Rectal smooth muscle tissue (tissue), 1 donor: ENCODE results near the gene MARCHF3.
"Not testable (repeated sequence)": the region's sequence is repeated elsewhere in the genome, so short reads cannot be mapped to it uniquely, and the experiment has no call there.

Experiments
- H3K27ac ChIP-seq: one replicate; pipeline ENCODE4 v1.7.0; 2013; ENCODE audit warnings: low read depth, low read length, inconsistent platforms
- H3K27me3 ChIP-seq: one replicate; pipeline ENCODE4 v1.7.0; 2013; ENCODE audit warnings: low read length; ENCODE audit not compliant: control insufficient read depth, insufficient read depth
- H3K36me3 ChIP-seq: one replicate; pipeline ENCODE4 v1.7.0; 2013; ENCODE audit warnings: low read length; ENCODE audit not compliant: control insufficient read depth, insufficient read depth
- H3K4me1 ChIP-seq: one replicate; pipeline ENCODE4 v1.7.0; 2013; ENCODE audit warnings: low read length; ENCODE audit not compliant: control insufficient read depth, insufficient read depth
- H3K4me3 ChIP-seq: one replicate; pipeline ENCODE4 v1.7.0; 2013; ENCODE audit warnings: low read length
- H3K9ac ChIP-seq: one replicate; pipeline ENCODE4 v1.7.0; 2013; ENCODE audit warnings: low read length

The MARCHF3 gene

GRCh38 chr5:126948453-126948852 lies 81.9 kb downstream of the MARCHF3 start:
- Histone ChIP-seq H3K27me3 (no peaks in the 10 kb centered on the region), H3K4me3 (no peak overlapping the region), H3K9ac (no peak overlapping the region), H3K4me1 (no peaks in the 10 kb centered on the region), H3K27ac (no peak overlapping the region), H3K36me3 (no peaks in the 10 kb centered on the region)

GRCh38 chr5:126948011-126948355 lies 82.4 kb downstream of the MARCHF3 start:
- H3K4me1 ChIP-seq = no peaks in the 10 kb centered on the region
- H3K36me3 ChIP-seq = no peaks in the 10 kb centered on the region
- H3K27ac ChIP-seq = no peak overlapping the region
- H3K4me3 ChIP-seq = no peak overlapping the region
- no peaks in the 10 kb centered on the region for H3K27me3 ChIP-seq
- H3K9ac ChIP-seq = no peak overlapping the region

- Histone ChIP-seq H3K4me1 (no peaks in the 10 kb centered on the region), H3K27ac (no peak overlapping the region), H3K9ac (no peak overlapping the region)
These were observed 83.0 kb downstream of the MARCHF3 start for GRCh38 chr5:126947146-126948010.

GRCh38 chr5:126942908-126943307 lies 87.5 kb downstream of the MARCHF3 start:
- H3K4me3 ChIP-seq, H3K4me1 ChIP-seq, H3K27me3 ChIP-seq, H3K36me3 ChIP-seq, H3K27ac ChIP-seq, H3K9ac ChIP-seq: not testable (repeated sequence)

More at GRCh38 chr5:126947146-126948010, 83.0 kb downstream of the MARCHF3 start:
- no peaks in the 10 kb centered on the region for H3K27me3 ChIP-seq
- no peaks in the 10 kb centered on the region for H3K36me3 ChIP-seq
- no peak overlapping the region for H3K4me3 ChIP-seq

- Histone ChIP-seq H3K4me3 (no peak overlapping the region), H3K4me1 (no peaks in the 10 kb centered on the region), H3K27me3 (no peaks in the 10 kb centered on the region), H3K36me3 (no peaks in the 10 kb centered on the region), H3K27ac (no peak overlapping the region), H3K9ac (no peak overlapping the region)
These were observed 89.0 kb downstream of the MARCHF3 start for GRCh38 chr5:126941403-126941802.

- Histone ChIP-seq H3K4me3 (no peak overlapping the region), H3K4me1 (no peaks in the 10 kb centered on the region), H3K9ac (no peak overlapping the region), H3K27me3 (no peaks in the 10 kb centered on the region), H3K36me3 (no peaks in the 10 kb centered on the region), H3K27ac (no peak overlapping the region)
These were observed 90.5 kb downstream of the MARCHF3 start for GRCh38 chr5:126939887-126940286.

- no peaks in the 10 kb centered on the region for H3K27me3 ChIP-seq
- H3K36me3 ChIP-seq = no peaks in the 10 kb centered on the region
- no peak overlapping the region for H3K9ac ChIP-seq
- H3K4me3 ChIP-seq = no peak overlapping the region
- no peaks in the 10 kb centered on the region for H3K4me1 ChIP-seq
- no peak overlapping the region for H3K27ac ChIP-seq
These were observed 91.9 kb downstream of the MARCHF3 start for GRCh38 chr5:126938466-126938865.

GRCh38 chr5:126937771-126938170 lies 92.6 kb downstream of the MARCHF3 start:
- Histone ChIP-seq H3K4me3 (no peak overlapping the region), H3K27ac (no peak overlapping the region)

GRCh38 chr5:126936775-126937418 lies 93.5 kb downstream of the MARCHF3 start:
- no peak overlapping the region for H3K4me3 ChIP-seq
- no peaks in the 10 kb centered on the region for H3K27me3 ChIP-seq
- no peaks in the 10 kb centered on the region for H3K4me1 ChIP-seq
- H3K36me3 ChIP-seq = no peaks in the 10 kb centered on the region
- H3K9ac ChIP-seq = no peak overlapping the region
- no peak overlapping the region for H3K27ac ChIP-seq

More at GRCh38 chr5:126937771-126938170, 92.6 kb downstream of the MARCHF3 start:
- H3K9ac ChIP-seq = no peak overlapping the region
- H3K4me1 ChIP-seq = no peaks in the 10 kb centered on the region
- no peaks in the 10 kb centered on the region for H3K36me3 ChIP-seq
- H3K27me3 ChIP-seq = no peaks in the 10 kb centered on the region

GRCh38 chr5:126931963-126932660 lies 98.2 kb downstream of the MARCHF3 start:
- H3K4me3 ChIP-seq = no peak overlapping the region
- no peak overlapping the region for H3K27ac ChIP-seq
- H3K36me3 ChIP-seq = no peaks in the 10 kb centered on the region
- H3K4me1 ChIP-seq = no peaks in the 10 kb centered on the region
- no peaks in the 10 kb centered on the region for H3K27me3 ChIP-seq
- no peak overlapping the region for H3K9ac ChIP-seq

- Histone ChIP-seq H3K9ac (no peak overlapping the region), H3K4me1 (no peaks in the 10 kb centered on the region), H3K36me3 (no peaks in the 10 kb centered on the region), H3K27ac (no peak overlapping the region), H3K27me3 (no peaks in the 10 kb centered on the region), H3K4me3 (no peak overlapping the region)
These were observed 102.3 kb downstream of the MARCHF3 start for GRCh38 chr5:126928041-126928440.

- H3K27me3 ChIP-seq = no peaks in the 10 kb centered on the region
- H3K9ac ChIP-seq = no peak overlapping the region
- no peaks in the 10 kb centered on the region for H3K36me3 ChIP-seq
- H3K4me1 ChIP-seq = no peaks in the 10 kb centered on the region
- H3K4me3 ChIP-seq = no peak overlapping the region
- H3K27ac ChIP-seq = no peak overlapping the region
These were observed 102.9 kb downstream of the MARCHF3 start for GRCh38 chr5:126927429-126927828.
